Spleen (tissue), 11 donors: Measurements from ENCODE around the gene CSNK2B. TPM values are rescaled to one million over a fixed set of nuclear protein-coding genes. Genes with fewer than 3 reads are reported as not detected.

Source experiments
- DNase-seq: peaks from one replicate; pipeline ENCODE4 v3.0.0-alpha.2; 2020
- H3K27ac ChIP-seq, 8 donors: fragments of 200-600 bp; sonication (generic) in 7 of 8; 1 replicate in 4 of 8; 2 replicates in 4 of 8; pipeline versions ENCODE4 v1.5.0 to v1.8.0; 2016 to 2021; ENCODE audit warnings: inconsistent platforms in 4 of 8, mild to moderate bottlenecking in 4 of 8, moderate library complexity in 1 of 8
- H3K27me3 ChIP-seq, 7 donors: fragments of 200-600 bp; sonication (generic) in 6 of 7; replicated peaks in 1 of 7; 1 replicate in 4 of 7; 2 replicates in 3 of 7; pipeline versions ENCODE4 v1.5.0 to v1.8.0; 2016 to 2021; ENCODE audit warnings: inconsistent platforms in 3 of 7, mild to moderate bottlenecking in 1 of 7
- H3K36me3 ChIP-seq, 6 donors: fragments of 200-600 bp; sonication (generic) in 5 of 6; 1 replicate in 4 of 6; 2 replicates in 2 of 6; pipeline versions ENCODE4 v1.5.0 to v1.8.0; 2016 to 2021; ENCODE audit warnings: inconsistent platforms in 2 of 6
- H3K4me1 ChIP-seq, 6 donors: fragments of 200-600 bp; sonication (generic) in 5 of 6; 1 replicate in 3 of 6; 2 replicates in 3 of 6; pipeline versions ENCODE4 v1.5.0 to v1.8.0; 2016 to 2021; ENCODE audit warnings: inconsistent platforms in 3 of 6
- H3K4me3 ChIP-seq, 8 donors: fragments of 200-600 bp; sonication (generic) in 7 of 8; 1 replicate in 4 of 8; 2 replicates in 4 of 8; pipeline versions ENCODE4 v1.5.0 to v1.8.0; 2016 to 2021; ENCODE audit warnings: inconsistent platforms in 4 of 8, mild to moderate bottlenecking in 4 of 8, moderate library complexity in 2 of 8
- H3K9me3 ChIP-seq, 8 donors: fragments of 200-600 bp; sonication (generic) in 7 of 8; 1 replicate in 4 of 8; 2 replicates in 4 of 8; pipeline versions ENCODE4 v1.5.0 to v1.8.0; 2016 to 2021; ENCODE audit warnings: inconsistent platforms in 4 of 8
- POLR2A ChIP-seq, 3 donors: fragments of 450-650 bp; IDR thresholded peaks; one replicate each; pipeline ENCODE4 v1.5.1; 2017; ENCODE audit warnings: antibody characterized with exemption in 3 of 3, mild to moderate bottlenecking in 1 of 3
- POLR2AphosphoS5 ChIP-seq, 3 donors: sonication (generic); formaldehyde crosslinking; IDR thresholded peaks; one replicate each; pipeline ENCODE4 v1.5.1; 2017; ENCODE audit warnings: antibody characterized with exemption in 3 of 3
- WGBS, 5 donors: extraction: QIAGEN DNeasy Blood & Tissue Kit in 3 of 5; methylation state at CpG; one replicate each; pipeline versions ENCODE4 v1.1.5 to v1.1.7; 2013 to 2018; 5-methylcytosine and 5-hydroxymethylcytosine counted together
- intact Hi-C: fragments of 100-400 bp; cut with DNase I; formaldehyde crosslinking; loops from one replicate; pipeline ENCODE4 v1.15.0; 2023; ENCODE audit warnings: low total_unique reads
- polyA plus RNA-seq, 3 donors: library from polyadenylated mRNA; stranded (reverse); fragments of 200-250 nt; gene quantifications; one replicate each; pipeline ENCODE4 v1.2.1, GENCODE V29; 2013
- total RNA-seq, 7 donors: library from RNA; depleted of rRNA in 3 of 7; stranded (reverse); fragments of >200 nt in 3 of 7; fragmentation: NEBNext Ultra II Directional in 4 of 7; extraction: Animal tissue kit (Norgen Biotek cat#: 25700) in 4 of 7; gene quantifications; one replicate each; pipeline versions ENCODE4 v1.1.0 to v1.2.1, GENCODE V29; 2016 to 2021
- TF ChIP-seq, protein P1 (sequence below), 11 experiments: fragments of 200-600 bp in 7 of 11; fragments of 450-650 bp in 4 of 11; sonication (generic) in 4 of 11; IDR thresholded peaks in 8 of 11; conservative IDR thresholded peaks in 3 of 11; 1 replicate in 7 of 11; 2 replicates in 4 of 11; pipeline versions ENCODE4 v1.4.0 to v1.8.0; 2016 to 2021; ENCODE audit warnings: antibody characterized with exemption in 11 of 11, inconsistent platforms in 4 of 11, mild to moderate bottlenecking in 1 of 11
- donor health status: healthy with polysubstance abuse.
- donor health status: DM: no; HTN: no; CAD: no; lungs with moderate emphysema.
- donor health status: DM: no; HTN: no; CAD: no.
- donor health status: Bipolar disorder and iron deficiency.
- donor health status: healthy.
- donor health status: DM: no; HTN: no; CAD: no.
- donor health status: DM: yes; HTN: yes; CAD: no.

Gene CSNK2B
- total and polyA plus RNA-seq, 10 donors: 122 to 294 (median 145) TPM

DNA sequence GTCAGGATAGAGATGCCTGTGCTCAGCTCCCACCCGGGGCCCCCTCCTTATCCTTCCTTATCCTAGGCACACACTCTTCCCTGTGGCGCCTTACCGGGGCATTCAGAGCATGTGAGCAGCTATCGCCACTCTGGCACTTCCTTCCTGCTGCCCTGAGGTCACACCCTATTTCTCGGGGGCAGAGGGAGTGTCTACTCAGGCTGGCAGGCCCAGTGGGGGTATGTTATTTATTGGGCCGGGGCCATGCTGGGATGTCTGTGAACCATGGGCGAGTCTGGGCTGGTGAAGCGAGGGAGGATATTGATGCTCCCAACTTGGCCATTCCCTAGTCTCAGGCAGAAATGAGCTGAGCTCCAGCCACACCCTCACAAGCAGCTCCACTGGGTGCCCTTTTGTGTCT, 45.4 kb downstream of the CSNK2B start:
- no peak for DNase-seq
- WGBS, 5 donors: 22 to 37% (median 29%) methylated on average over 8 of the region's 8 CpGs
- H3K27ac ChIP-seq: peak overlapping the region in 1 of 8 donors; percentile 9
- peaks cover 0 to 20% (median 8%) of the 10 kb centered on the region in 6 donors for H3K4me1 ChIP-seq
- H3K4me3 ChIP-seq: no peak overlapping the region
- TF ChIP-seq POLR2AphosphoS5 (IDR thresholded peaks at IDR 0.05) (no peak), POLR2A (IDR thresholded peaks at IDR 0.05) (no peak)
- TF ChIP-seq, protein P1, sequence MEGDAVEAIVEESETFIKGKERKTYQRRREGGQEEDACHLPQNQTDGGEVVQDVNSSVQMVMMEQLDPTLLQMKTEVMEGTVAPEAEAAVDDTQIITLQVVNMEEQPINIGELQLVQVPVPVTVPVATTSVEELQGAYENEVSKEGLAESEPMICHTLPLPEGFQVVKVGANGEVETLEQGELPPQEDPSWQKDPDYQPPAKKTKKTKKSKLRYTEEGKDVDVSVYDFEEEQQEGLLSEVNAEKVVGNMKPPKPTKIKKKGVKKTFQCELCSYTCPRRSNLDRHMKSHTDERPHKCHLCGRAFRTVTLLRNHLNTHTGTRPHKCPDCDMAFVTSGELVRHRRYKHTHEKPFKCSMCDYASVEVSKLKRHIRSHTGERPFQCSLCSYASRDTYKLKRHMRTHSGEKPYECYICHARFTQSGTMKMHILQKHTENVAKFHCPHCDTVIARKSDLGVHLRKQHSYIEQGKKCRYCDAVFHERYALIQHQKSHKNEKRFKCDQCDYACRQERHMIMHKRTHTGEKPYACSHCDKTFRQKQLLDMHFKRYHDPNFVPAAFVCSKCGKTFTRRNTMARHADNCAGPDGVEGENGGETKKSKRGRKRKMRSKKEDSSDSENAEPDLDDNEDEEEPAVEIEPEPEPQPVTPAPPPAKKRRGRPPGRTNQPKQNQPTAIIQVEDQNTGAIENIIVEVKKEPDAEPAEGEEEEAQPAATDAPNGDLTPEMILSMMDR (IDR thresholded peaks at IDR 0.05 in 8 of 11, conservative IDR thresholded peaks at IDR 0.05 in 3 of 11): no peak
- no peaks in the 10 kb centered on the region for H3K27me3 ChIP-seq
- no peaks in the 10 kb centered on the region for H3K36me3 ChIP-seq
- intact Hi-C loops: no loop called here
- no peaks in the 10 kb centered on the region for H3K9me3 ChIP-seq

DNA sequence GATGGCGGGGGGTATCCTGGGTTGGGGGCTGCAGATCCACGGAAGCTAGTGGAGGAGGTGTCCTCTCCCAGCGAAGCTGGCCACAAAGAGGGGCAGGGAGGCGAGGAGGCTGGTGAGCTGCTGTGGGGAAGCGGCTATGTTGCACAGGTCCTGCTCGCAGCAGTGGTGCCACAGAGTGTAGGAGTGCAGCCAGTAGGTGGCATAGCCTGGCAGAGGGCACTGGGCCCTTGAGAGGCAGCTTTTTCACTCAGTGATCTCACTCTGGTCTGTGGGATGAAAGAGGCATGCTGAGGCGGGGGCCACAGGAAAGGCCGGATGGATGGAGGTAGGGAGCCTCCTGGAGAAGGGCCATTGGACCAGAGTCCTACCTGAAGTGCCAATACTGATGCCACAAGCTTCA, 46.4 kb downstream of the CSNK2B start:
- TF ChIP-seq POLR2A (IDR thresholded peaks at IDR 0.05) (no peak), POLR2AphosphoS5 (IDR thresholded peaks at IDR 0.05) (no peak)
- TF ChIP-seq, protein P1 (IDR thresholded peaks at IDR 0.05 in 8 of 11, conservative IDR thresholded peaks at IDR 0.05 in 3 of 11): peak in 4 of 11 experiments; percentile 13 to 39 (median 25)
- no peaks in the 10 kb centered on the region for H3K27me3 ChIP-seq
- H3K4me1 ChIP-seq: peaks cover 0 to 20% (median 8%) of the 10 kb centered on the region in 6 donors
- no peak for DNase-seq
- no peak overlapping the region for H3K27ac ChIP-seq
- H3K36me3 ChIP-seq: no peaks in the 10 kb centered on the region
- 61 to 79% (median 67%) methylated on average over 8 of the region's 8 CpGs for WGBS, 5 donors
- no peaks in the 10 kb centered on the region for H3K9me3 ChIP-seq
- no peak overlapping the region for H3K4me3 ChIP-seq
- intact Hi-C loops: no loop called here

DNA sequence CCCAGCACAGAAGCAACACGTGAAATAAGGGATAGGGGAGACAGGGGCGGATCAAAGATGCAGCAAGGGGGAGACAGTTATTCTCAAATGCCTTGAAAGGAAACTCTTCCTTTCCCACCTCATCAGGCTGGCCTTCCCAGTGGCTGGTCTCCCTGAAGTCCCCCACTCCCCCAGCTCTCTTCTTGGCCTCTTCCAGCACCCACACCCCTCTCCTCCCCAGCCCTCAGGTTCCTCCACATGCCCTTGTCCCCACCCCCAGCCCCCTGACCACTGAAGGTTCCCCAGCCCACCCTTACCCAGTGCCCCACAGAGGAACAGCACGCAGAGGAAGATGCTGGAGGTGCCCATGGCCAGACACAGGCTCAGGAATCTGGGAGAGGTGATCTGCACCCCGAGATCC, 47.6 kb downstream of the CSNK2B start:
- no peak overlapping the region for H3K4me3 ChIP-seq
- intact Hi-C loops: no loop called here
- no peaks in the 10 kb centered on the region for H3K27me3 ChIP-seq
- TF ChIP-seq, protein P1 (IDR thresholded peaks at IDR 0.05 in 8 of 11, conservative IDR thresholded peaks at IDR 0.05 in 3 of 11): no peak
- TF ChIP-seq POLR2A (IDR thresholded peaks at IDR 0.05) (no peak), POLR2AphosphoS5 (IDR thresholded peaks at IDR 0.05) (no peak)
- H3K36me3 ChIP-seq: no peaks in the 10 kb centered on the region
- WGBS, 5 donors: 74 to 84% (median 83%) methylated on average over 4 of the region's 4 CpGs
- peaks cover 0 to 20% (median 8%) of the 10 kb centered on the region in 6 donors for H3K4me1 ChIP-seq
- no peak overlapping the region for H3K27ac ChIP-seq
- DNase-seq: no peak
- H3K9me3 ChIP-seq: no peaks in the 10 kb centered on the region

DNA sequence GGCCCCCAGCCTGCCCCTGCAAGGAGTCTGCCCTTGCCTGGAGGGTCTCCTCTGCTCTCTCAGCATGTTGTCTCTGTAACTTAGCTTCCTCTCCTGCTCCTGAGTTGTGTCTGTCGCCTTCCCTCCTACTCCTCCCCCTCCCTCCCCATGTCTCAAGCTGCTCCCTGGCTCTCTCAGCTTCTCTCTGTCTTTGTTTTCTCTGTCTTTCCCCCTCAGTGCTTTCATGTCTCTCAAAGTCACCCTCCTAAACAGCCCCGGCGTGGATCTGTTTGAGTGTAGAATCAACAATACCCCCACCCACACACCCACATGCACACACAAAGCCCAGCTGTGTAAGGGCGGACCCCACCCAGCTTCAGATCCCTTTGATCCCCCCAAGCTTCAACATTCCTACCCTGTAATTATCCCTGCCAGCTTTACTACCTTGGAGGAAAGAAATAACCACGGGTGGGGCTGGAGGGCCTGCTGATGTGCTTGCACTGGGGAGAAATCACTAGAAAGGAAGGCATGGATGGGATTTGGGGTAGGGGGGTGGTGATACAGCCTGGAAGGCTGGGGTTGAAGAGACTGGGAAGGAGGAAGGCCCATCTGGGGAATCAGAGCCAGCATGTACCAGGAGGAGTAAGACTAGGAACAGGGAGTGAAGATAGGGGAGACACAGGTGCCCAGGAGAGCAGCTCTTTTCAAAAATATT, 48.3 kb downstream of the CSNK2B start:
- Histone ChIP-seq H3K27ac (no peak overlapping the region), H3K4me1 (peaks cover 0 to 20% (median 8%) of the 10 kb centered on the region in 6 donors), H3K9me3 (no peaks in the 10 kb centered on the region), H3K4me3 (no peak overlapping the region), H3K36me3 (no peaks in the 10 kb centered on the region), H3K27me3 (no peaks in the 10 kb centered on the region)
- intact Hi-C loops: no loop called here
- no peak for DNase-seq
- WGBS, 5 donors: 54 to 70% (median 60%) methylated on average over 5 of the region's 5 CpGs
- TF ChIP-seq, protein P1 (IDR thresholded peaks at IDR 0.05 in 8 of 11, conservative IDR thresholded peaks at IDR 0.05 in 3 of 11): no peak
- TF ChIP-seq POLR2AphosphoS5 (IDR thresholded peaks at IDR 0.05) (no peak), POLR2A (IDR thresholded peaks at IDR 0.05) (no peak)
